ENCODE results near the gene FOXP1.

The FOXP1 gene

GRCh38 chr3:71421475-71421819 is 162.1 kb downstream of the FOXP1 start:
- in situ Hi-C loops (cut with MboI; ENCODE audit: low pct_unique_long_range_greater_than_20kb, low sequenced_read_pairs, unreplicated experiment): no loop called here
- TF ChIP-seq CTCF (IDR thresholded peaks at IDR 0.05; ENCODE audit: extremely low read depth, insufficient read depth, missing control alignments): no peak
- no peak for DNase-seq (ENCODE audit: low spot score)

GRCh38 chr3:71419369-71419768 is 164.2 kb downstream of the FOXP1 start:
- TF ChIP-seq CTCF (IDR thresholded peaks at IDR 0.05; ENCODE audit: extremely low read depth, insufficient read depth, missing control alignments): no peak
- in situ Hi-C loops (cut with MboI; ENCODE audit: low pct_unique_long_range_greater_than_20kb, low sequenced_read_pairs, unreplicated experiment): no loop called here
- DNase-seq (ENCODE audit: low spot score): no peak

DNA sequence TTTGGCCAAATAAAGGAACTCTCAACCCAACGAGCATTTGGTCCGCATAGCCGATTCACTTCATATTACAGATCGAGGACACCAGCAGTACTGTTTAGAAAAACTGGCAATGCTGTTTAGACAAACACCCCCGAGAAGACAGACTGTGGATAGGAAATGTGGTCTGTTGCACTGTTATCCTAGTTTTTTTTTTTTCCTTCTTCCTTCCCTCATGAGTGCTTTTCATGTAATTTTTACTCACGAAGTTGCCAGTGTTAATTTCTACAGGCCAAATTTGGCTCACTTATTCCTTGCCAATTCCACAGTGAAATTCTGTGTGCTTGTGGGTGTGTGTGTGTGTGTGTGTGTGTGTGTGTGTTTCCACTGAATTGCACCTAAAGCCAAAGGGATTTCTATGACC is 165.7 kb downstream of the FOXP1 start:
- no peak for TF ChIP-seq CTCF (IDR thresholded peaks at IDR 0.05; ENCODE audit: extremely low read depth, insufficient read depth, missing control alignments)
- in situ Hi-C loops (cut with MboI; ENCODE audit: low pct_unique_long_range_greater_than_20kb, low sequenced_read_pairs, unreplicated experiment): no loop called here
- no peak for DNase-seq (ENCODE audit: low spot score)

GRCh38 chr3:71416876-71417275 is 166.7 kb downstream of the FOXP1 start:
- TF ChIP-seq CTCF (IDR thresholded peaks at IDR 0.05; ENCODE audit: extremely low read depth, insufficient read depth, missing control alignments): no peak
- DNase-seq (ENCODE audit: low spot score): no peak
- in situ Hi-C loops (cut with MboI; ENCODE audit: low pct_unique_long_range_greater_than_20kb, low sequenced_read_pairs, unreplicated experiment): no loop called here

GRCh38 chr3:71415681-71416122 is 167.8 kb downstream of the FOXP1 start:
- no peak for DNase-seq (ENCODE audit: low spot score)
- TF ChIP-seq CTCF (IDR thresholded peaks at IDR 0.05; ENCODE audit: extremely low read depth, insufficient read depth, missing control alignments): no peak
- in situ Hi-C loops (cut with MboI; ENCODE audit: low pct_unique_long_range_greater_than_20kb, low sequenced_read_pairs, unreplicated experiment): no loop called here

DNA sequence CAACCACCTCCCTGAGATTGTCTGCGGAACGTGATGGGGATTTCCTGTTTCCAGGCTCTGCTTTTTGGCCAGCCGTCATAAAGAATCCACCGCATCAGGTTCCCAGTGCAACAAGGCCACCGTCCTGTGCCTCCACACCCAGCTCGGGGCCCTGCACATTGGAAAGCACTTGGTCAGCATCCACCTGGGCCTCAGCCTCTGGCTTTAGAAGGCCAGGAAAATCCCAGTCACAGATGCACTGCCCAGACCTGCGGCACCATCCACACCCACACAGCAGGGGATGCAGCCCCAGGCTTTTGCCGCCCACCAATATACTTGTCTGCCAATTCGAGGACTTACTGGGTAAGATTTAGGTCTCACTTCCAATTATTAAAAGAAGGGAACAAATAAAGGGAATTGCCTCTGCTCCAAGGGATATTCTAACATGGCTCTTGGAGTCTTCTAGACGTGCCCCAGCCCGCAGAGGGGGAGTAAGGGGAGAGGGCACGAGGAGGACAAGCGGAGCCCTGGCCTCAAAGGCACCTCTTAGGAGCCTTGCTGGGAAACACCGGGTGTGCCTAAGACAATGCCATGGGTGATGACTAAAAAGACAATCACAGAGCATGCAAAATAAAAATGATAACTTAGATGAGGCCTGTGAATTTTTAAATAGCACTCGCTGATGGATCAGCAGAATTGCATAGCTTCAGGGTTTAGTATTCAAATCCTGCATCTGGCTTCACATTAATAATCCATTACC is 169.2 kb downstream of the FOXP1 start:
- DNase-seq (ENCODE audit: low spot score): no peak
- no peak for TF ChIP-seq CTCF (IDR thresholded peaks at IDR 0.05; ENCODE audit: extremely low read depth, insufficient read depth, missing control alignments)
- in situ Hi-C loops (cut with MboI; ENCODE audit: low pct_unique_long_range_greater_than_20kb, low sequenced_read_pairs, unreplicated experiment): no loop called here

Data from GM13977 (cell line).